Measurements from ENCODE around the gene NXN. TPM values are rescaled to one million over a fixed set of nuclear protein-coding genes. Genes with fewer than 3 reads are reported as not detected.
"Not testable (repeated sequence)": the region's sequence is repeated elsewhere in the genome, so short reads cannot be mapped to it uniquely, and the experiment has no call there.

NXN gene
- total RNA-seq, 4 donors from 2014 or later, result 18.9 to 47.2 (median 33.4) TPM

DNA sequence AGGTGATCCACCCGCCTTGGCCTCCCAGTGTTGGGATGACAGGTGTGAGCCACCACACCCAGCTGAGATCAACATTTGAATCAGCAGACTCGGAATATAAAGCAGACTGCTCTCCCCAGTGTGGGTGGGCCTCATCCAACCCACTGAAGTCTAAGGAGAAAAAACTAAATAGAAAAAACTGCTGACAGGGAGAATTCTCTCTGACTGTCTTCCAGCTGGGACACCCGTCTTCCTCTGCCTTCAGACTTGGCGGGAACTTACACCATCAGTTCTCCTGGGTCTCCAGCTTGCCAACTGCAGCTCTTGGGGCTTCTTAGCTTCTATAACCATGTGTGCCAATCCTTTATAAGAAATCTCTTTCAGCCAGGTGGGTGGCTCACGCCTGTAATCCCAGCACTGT, 106.7 kb downstream of the NXN start:
- no peak overlapping the region for H3K27ac ChIP-seq
- no peaks in the 10 kb centered on the region for H3K36me3 ChIP-seq
- no peak for TF ChIP-seq POLR2AphosphoS5 (IDR thresholded peaks at IDR 0.05)
- TF ChIP-seq EP300 (IDR thresholded peaks at IDR 0.05), result no peak
- no peak for TF ChIP-seq POLR2A (IDR thresholded peaks at IDR 0.05)
- TF ChIP-seq, protein P1, sequence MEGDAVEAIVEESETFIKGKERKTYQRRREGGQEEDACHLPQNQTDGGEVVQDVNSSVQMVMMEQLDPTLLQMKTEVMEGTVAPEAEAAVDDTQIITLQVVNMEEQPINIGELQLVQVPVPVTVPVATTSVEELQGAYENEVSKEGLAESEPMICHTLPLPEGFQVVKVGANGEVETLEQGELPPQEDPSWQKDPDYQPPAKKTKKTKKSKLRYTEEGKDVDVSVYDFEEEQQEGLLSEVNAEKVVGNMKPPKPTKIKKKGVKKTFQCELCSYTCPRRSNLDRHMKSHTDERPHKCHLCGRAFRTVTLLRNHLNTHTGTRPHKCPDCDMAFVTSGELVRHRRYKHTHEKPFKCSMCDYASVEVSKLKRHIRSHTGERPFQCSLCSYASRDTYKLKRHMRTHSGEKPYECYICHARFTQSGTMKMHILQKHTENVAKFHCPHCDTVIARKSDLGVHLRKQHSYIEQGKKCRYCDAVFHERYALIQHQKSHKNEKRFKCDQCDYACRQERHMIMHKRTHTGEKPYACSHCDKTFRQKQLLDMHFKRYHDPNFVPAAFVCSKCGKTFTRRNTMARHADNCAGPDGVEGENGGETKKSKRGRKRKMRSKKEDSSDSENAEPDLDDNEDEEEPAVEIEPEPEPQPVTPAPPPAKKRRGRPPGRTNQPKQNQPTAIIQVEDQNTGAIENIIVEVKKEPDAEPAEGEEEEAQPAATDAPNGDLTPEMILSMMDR (IDR thresholded peaks at IDR 0.05), result no peak
- no peaks in the 10 kb centered on the region for H3K9me3 ChIP-seq
- WGBS, result 88% methylated on average over 5 of the region's 5 CpGs
- H3K27me3 ChIP-seq, result no peaks in the 10 kb centered on the region
- H3K4me3 ChIP-seq, result no peak overlapping the region
- no peak for DNase-seq (ENCODE audit: low spot score in 2 of 2)
- H3K4me1 ChIP-seq, result peaks cover 30% of the 10 kb centered on the region

DNA sequence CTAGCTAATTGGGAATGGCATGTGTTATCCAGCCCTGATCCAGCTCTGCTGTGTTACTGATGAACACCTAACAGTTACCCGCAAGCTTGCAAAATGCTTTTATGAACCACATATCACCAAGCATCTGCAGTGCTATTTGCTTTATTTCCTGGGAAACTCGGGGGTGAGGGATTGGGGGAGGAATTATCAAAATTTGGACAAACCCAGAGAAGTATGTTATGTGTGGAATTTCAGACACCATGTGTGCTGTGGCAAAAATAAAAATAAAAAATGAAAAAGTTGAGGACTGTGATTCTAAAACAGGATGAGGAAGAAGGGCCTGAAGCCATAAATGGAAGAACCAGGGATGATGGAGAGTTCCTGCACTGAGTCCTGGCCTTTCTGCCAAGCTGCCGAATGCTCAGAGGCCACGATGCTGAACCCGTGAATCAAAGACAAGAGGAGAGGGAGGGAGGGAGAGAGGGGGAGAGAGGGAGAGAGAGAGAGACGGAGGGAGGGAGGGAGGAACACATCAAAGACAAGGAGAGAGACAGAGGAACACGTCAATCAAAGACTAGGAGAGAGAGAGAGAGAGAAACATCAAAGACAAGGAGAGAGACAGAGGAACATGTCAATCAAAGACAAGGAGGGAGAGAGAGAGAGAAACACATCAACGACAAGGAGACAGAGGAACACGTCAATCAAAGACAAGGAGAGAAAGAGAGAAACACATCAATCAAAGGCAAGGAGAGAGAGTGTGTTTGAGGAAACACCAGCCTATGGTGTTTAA, 107.6 kb downstream of the NXN start:
- 74% methylated on average over 9 of the region's 9 CpGs for WGBS
- H3K9me3 ChIP-seq, result no peaks in the 10 kb centered on the region
- H3K4me1 ChIP-seq, result peaks cover 36% of the 10 kb centered on the region
- DNase-seq (ENCODE audit: low spot score in 2 of 2), result no peak
- H3K27me3 ChIP-seq, result no peaks in the 10 kb centered on the region
- no peaks in the 10 kb centered on the region for H3K36me3 ChIP-seq
- TF ChIP-seq POLR2AphosphoS5 (IDR thresholded peaks at IDR 0.05) (no peak), POLR2A (IDR thresholded peaks at IDR 0.05) (no peak), EP300 (IDR thresholded peaks at IDR 0.05) (no peak)
- TF ChIP-seq, protein P1 (IDR thresholded peaks at IDR 0.05), result no peak
- no peak overlapping the region for H3K4me3 ChIP-seq
- H3K27ac ChIP-seq, result no peak overlapping the region

DNA sequence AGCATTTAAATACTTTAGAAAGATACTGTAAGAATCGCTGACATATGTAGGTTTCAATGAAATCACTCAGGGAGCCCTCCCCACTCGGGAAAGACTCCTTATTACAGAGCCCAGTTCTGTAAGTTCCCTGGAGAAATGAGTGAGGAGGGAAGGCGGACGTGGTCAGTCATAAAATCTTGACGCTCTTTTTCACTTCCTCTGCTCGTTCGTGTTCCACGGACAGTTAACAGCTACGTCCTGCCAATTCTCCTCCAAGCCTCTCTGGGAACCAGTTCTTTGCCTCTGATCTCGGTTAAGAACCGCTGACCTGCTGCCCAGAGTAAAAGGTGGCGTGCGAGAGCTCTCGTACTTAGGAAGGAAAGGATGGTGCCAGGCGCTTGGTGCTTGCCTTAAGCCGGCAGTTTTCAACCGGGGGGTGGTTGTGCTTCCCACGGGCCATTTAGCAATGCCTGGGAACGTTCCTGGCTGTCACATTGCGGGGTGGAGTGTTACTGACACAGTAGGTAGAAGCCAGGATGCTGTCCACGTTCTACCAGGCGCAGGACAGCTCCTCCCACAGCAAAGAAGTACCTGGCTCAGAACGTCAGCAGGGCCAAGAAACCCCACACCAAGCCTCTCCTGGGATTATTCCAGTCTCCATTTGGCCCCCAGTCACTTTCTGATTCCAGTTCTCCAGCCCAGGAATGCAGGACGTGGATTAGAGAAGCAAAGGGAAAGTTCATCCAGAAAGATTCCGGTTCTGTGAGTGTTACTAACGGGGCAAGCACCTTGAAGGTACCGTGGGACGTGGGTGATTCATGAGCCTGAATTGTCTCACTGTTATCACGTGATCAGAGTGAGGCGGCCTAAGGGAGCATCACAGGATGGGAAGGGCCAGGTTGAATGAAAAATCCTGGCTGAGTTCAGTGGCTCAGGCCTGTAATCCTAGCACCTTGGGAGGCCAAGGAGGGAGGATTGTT, 109.7 kb downstream of the NXN start:
- H3K4me1 ChIP-seq, result peaks cover 47% of the 10 kb centered on the region
- peak overlapping the region; percentile 46 for H3K27ac ChIP-seq
- no peaks in the 10 kb centered on the region for H3K9me3 ChIP-seq
- 23% methylated on average over 30 of the region's 30 CpGs for WGBS
- no peaks in the 10 kb centered on the region for H3K27me3 ChIP-seq
- peak overlapping the region; percentile 4 for H3K4me3 ChIP-seq
- no peak for TF ChIP-seq POLR2A (IDR thresholded peaks at IDR 0.05)
- TF ChIP-seq POLR2AphosphoS5 (IDR thresholded peaks at IDR 0.05), result no peak
- TF ChIP-seq EP300 (IDR thresholded peaks at IDR 0.05), result no peak
- TF ChIP-seq, protein P1 (IDR thresholded peaks at IDR 0.05), result no peak
- peak in 1 of 2 donors; percentile 81 for DNase-seq (ENCODE audit: low spot score in 2 of 2)
- no peaks in the 10 kb centered on the region for H3K36me3 ChIP-seq

DNA sequence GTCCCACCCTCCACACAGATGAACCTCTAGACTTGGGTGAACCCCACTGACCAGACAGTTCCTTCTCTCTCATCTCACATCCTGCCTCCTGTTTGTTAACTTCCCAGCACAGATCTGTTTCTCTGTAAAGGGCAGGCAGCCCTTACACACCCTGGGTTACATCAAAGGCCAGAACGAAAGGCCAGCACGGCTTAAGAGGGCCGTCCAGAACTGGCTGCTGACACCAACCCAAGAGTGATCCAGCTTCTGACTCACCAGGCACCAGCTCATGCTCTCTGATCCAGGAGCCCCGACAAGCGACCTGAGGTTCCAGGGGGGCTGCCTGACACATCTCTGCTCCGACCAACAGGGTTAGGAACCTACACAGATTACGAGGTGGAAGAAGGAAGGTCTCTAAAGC, 110.5 kb downstream of the NXN start:
- Histone ChIP-seq H3K4me1 (peaks cover 54% of the 10 kb centered on the region), H3K27ac (peak overlapping the region; percentile 46), H3K9me3 (no peaks in the 10 kb centered on the region), H3K27me3 (no peaks in the 10 kb centered on the region), H3K36me3 (no peaks in the 10 kb centered on the region), H3K4me3 (peak overlapping the region; percentile 4)
- DNase-seq (ENCODE audit: low spot score in 2 of 2), result peak in 1 of 2 donors; percentile 81
- TF ChIP-seq POLR2A (IDR thresholded peaks at IDR 0.05) (no peak), POLR2AphosphoS5 (IDR thresholded peaks at IDR 0.05) (peak in 1 of 3 donors; percentile 11)
- WGBS, result 55% methylated on average over 7 of the region's 7 CpGs

DNA sequence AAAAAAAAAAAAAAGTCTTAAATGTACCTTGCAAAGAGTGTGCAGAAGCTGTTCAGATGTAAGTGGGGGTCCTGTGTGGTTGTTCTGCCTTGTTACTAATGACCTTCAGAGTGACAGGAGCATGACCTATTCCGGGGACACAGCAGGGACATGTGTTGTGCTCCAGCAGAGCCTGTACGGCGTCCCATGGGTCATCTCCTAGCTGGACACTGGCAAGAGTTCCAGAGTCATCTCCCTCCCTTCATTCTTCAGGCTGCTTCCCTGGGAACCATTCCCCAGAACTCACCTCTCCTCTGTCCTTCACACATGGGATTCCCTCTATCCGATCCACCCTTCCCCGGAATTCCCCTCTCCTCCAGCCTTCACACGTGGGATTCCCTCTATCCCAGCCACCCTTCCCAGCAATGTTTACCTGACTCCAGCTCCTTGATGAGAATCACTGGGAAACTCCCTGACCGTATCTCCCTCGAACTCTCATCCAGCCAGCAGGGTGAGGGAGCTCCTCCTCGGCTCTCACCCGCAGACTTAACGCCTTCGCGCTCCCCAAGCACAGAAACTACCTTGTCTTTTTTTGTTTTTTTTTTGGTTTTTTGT, 111.6 kb downstream of the NXN start:
- no peaks in the 10 kb centered on the region for H3K27me3 ChIP-seq
- WGBS, result 75% methylated on average over 13 of the region's 13 CpGs
- DNase-seq (ENCODE audit: low spot score in 2 of 2), result no peak
- no peaks in the 10 kb centered on the region for H3K36me3 ChIP-seq
- H3K4me1 ChIP-seq, result peaks cover 56% of the 10 kb centered on the region
- H3K4me3 ChIP-seq, result no peak overlapping the region
- H3K27ac ChIP-seq, result peak overlapping the region; percentile 46
- TF ChIP-seq, protein P1 (IDR thresholded peaks at IDR 0.05), result no peak
- TF ChIP-seq POLR2A (IDR thresholded peaks at IDR 0.05), result no peak
- TF ChIP-seq POLR2AphosphoS5 (IDR thresholded peaks at IDR 0.05), result no peak
- TF ChIP-seq EP300 (IDR thresholded peaks at IDR 0.05), result no peak
- no peaks in the 10 kb centered on the region for H3K9me3 ChIP-seq

DNA sequence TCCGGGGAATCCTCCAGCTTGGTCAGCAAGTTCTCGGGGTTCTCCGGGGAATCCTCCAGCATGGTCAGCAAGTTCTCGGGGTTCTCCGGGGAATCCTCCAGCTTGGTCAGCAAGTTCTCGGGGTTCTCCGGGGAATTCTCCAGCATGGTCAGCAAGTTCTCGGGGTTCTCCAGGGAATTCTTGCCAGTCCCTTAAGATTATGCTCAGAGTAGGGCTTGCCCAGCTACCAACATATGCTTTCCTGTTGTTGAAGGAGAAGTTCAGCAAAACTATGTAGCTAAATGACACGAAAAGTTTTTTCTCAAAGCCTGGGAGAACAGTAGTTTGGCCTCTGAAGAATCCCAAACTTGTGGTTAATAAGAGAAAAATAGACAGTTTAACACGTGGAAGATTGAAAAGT, 112.3 kb downstream of the NXN start:
- DNase-seq (ENCODE audit: low spot score in 2 of 2); H3K4me3 ChIP-seq; H3K36me3 ChIP-seq; H3K27me3 ChIP-seq; H3K27ac ChIP-seq; H3K9me3 ChIP-seq: not testable (repeated sequence)
- whole genome bisulfite sequencing, result 75% methylated on average over 5 of the region's 10 CpGs
- peaks cover 56% of the 10 kb centered on the region for H3K4me1 ChIP-seq
